Measurements from ENCODE around the gene ONECUT2.
"Not testable (repeated sequence)": the region's sequence is repeated elsewhere in the genome, so short reads cannot be mapped to it uniquely, and the experiment has no call there.

The ONECUT2 gene

GRCh38 chr18:57446322-57446721 lies 11.1 kb downstream of the ONECUT2 start:
- DNase-seq (ENCODE audit: low spot score), result no peak

GRCh38 chr18:57447154-57447621 lies 12.0 kb downstream of the ONECUT2 start:
- no peak for DNase-seq (ENCODE audit: low spot score)

GRCh38 chr18:57455576-57456129 lies 20.5 kb downstream of the ONECUT2 start:
- no peak for DNase-seq (ENCODE audit: low spot score)

- DNase-seq (ENCODE audit: low spot score), result no peak
These were observed 26.6 kb downstream of the ONECUT2 start for GRCh38 chr18:57461652-57462269.

- DNase-seq (ENCODE audit: low spot score), result no peak
These were observed 31.1 kb downstream of the ONECUT2 start for GRCh38 chr18:57466307-57466706.

- DNase-seq (ENCODE audit: low spot score), result no peak
These were observed 31.7 kb downstream of the ONECUT2 start for GRCh38 chr18:57466745-57467409.

- no peak for DNase-seq (ENCODE audit: low spot score)
These were observed 34.7 kb downstream of the ONECUT2 start for GRCh38 chr18:57469884-57470283.

GRCh38 chr18:57475408-57475807 lies 40.2 kb downstream of the ONECUT2 start:
- DNase-seq (ENCODE audit: low spot score), result no peak

- no peak for DNase-seq (ENCODE audit: low spot score)
These were observed 40.7 kb downstream of the ONECUT2 start for GRCh38 chr18:57475903-57476302.

GRCh38 chr18:57480733-57481132 lies 45.6 kb downstream of the ONECUT2 start:
- DNase-seq (ENCODE audit: low spot score), result no peak

- no peak for DNase-seq (ENCODE audit: low spot score)
These were observed 62.5 kb downstream of the ONECUT2 start for GRCh38 chr18:57497372-57498294.

GRCh38 chr18:57498682-57499256 lies 63.6 kb downstream of the ONECUT2 start:
- DNase-seq (ENCODE audit: low spot score), result no peak

GRCh38 chr18:57502624-57503023 lies 67.5 kb downstream of the ONECUT2 start:
- DNase-seq (ENCODE audit: low spot score), result no peak

- no peak for DNase-seq (ENCODE audit: low spot score)
These were observed 70.1 kb downstream of the ONECUT2 start for GRCh38 chr18:57505231-57505630.

GRCh38 chr18:57516056-57516455 lies 80.9 kb downstream of the ONECUT2 start:
- no peak for DNase-seq (ENCODE audit: low spot score)

- no peak for DNase-seq (ENCODE audit: low spot score)
These were observed 83.4 kb downstream of the ONECUT2 start for GRCh38 chr18:57518533-57518932.

GRCh38 chr18:57519668-57520424 lies 84.7 kb downstream of the ONECUT2 start:
- no peak for DNase-seq (ENCODE audit: low spot score)

- DNase-seq (ENCODE audit: low spot score), result not testable (repeated sequence)
These were observed 87.2 kb downstream of the ONECUT2 start for GRCh38 chr18:57522348-57522747.

- DNase-seq (ENCODE audit: low spot score), result no peak
These were observed 88.2 kb downstream of the ONECUT2 start for GRCh38 chr18:57523171-57523956.

- DNase-seq (ENCODE audit: low spot score), result no peak
These were observed 92.5 kb downstream of the ONECUT2 start for GRCh38 chr18:57527556-57528229.
